Omental fat pad (tissue), 4 donors: ENCODE results near the gene TFRC. TPM values are rescaled to one million over a fixed set of nuclear protein-coding genes. Genes with fewer than 3 reads are reported as not detected.
"Not testable (repeated sequence)": the region's sequence is repeated elsewhere in the genome, so short reads cannot be mapped to it uniquely, and the experiment has no call there.

Source experiments
- ATAC-seq: fragments of 150-250 bp; one replicate; pipeline ENCODE4 v1.9.1; 2016; ENCODE audit warnings: mild to moderate bottlenecking, moderate library complexity; ENCODE audit not compliant: low FRiP score
- DNase-seq: peaks from one replicate; pipeline ENCODE4 v3.0.0-alpha.2; 2019; ENCODE audit warnings: low spot score
- CTCF ChIP-seq, 3 donors: fragments of 450-650 bp; IDR thresholded peaks; one replicate each; pipeline ENCODE4 v1.5.1; 2016 to 2017; ENCODE audit warnings: antibody characterized with exemption in 3 of 3, mild to moderate bottlenecking in 3 of 3, moderate library complexity in 2 of 3
- small RNA-seq: library from RNA; depleted of rRNA; stranded (forward); fragments of <200 nt; gene quantifications from one replicate; pipeline ENCODE3, GENCODE V24; 2016
- total RNA-seq, 4 donors: library from RNA; depleted of rRNA; stranded (reverse); fragments of >200 nt; gene quantifications; one replicate each; pipeline ENCODE4 v1.1.0, GENCODE V29; 2016

TFRC gene
- total RNA-seq, 4 donors from 2014 or later, result 144 to 333 (median 242) TPM

- no peak for ATAC-seq
- DNase-seq, result no peak
- no peak for TF ChIP-seq CTCF (IDR thresholded peaks at IDR 0.05)
Observed at GRCh38 chr3:196008387-196008786, 73.5 kb downstream of the TFRC start.

- TF ChIP-seq CTCF (IDR thresholded peaks at IDR 0.05), result no peak
- DNase-seq (no peak), ATAC-seq (no peak)
Observed at GRCh38 chr3:196007744-196008335, 74.0 kb downstream of the TFRC start.

- DNase-seq, ATAC-seq: not testable (repeated sequence)
Observed at GRCh38 chr3:196005338-196005737, 76.6 kb downstream of the TFRC start.

GRCh38 chr3:196004359-196005052 is 77.4 kb downstream of the TFRC start:
- not testable (repeated sequence) for ATAC-seq, DNase-seq

GRCh38 chr3:196003611-196004010 is 78.3 kb downstream of the TFRC start:
- no peak for TF ChIP-seq CTCF (IDR thresholded peaks at IDR 0.05)
- DNase-seq, result no peak
- no peak for ATAC-seq

GRCh38 chr3:196002721-196003120 is 79.2 kb downstream of the TFRC start:
- ATAC-seq, DNase-seq: not testable (repeated sequence)

GRCh38 chr3:196001240-196001639 is 80.7 kb downstream of the TFRC start:
- DNase-seq, ATAC-seq: not testable (repeated sequence)

GRCh38 chr3:196000360-196000950 is 81.4 kb downstream of the TFRC start:
- not testable (repeated sequence) for DNase-seq, ATAC-seq

- no peak for TF ChIP-seq CTCF (IDR thresholded peaks at IDR 0.05)
- DNase-seq (no peak), ATAC-seq (no peak)
Observed at GRCh38 chr3:195999896-196000295, 82.0 kb downstream of the TFRC start.

Small RNA genes lying within 50 kb of the gene (small RNA-seq; reads per million reads assigned to genes)
- not detected for gene RNU7-18P

Other genes starting within 250 kb of the TFRC start
- gene TNK2, start 173.5 kb downstream of the TFRC start, total RNA-seq, result 10 to 100 TPM; 12.6 to 26.6 (median 15.6) TPM
- not detected for gene ZDHHC19, start 129.3 kb upstream of the TFRC start, total RNA-seq
- gene SLC51A, start 134.4 kb upstream of the TFRC start, total RNA-seq, result under 1 TPM in 1 of 4 donors, not detected in 3; 0.65 TPM
- gene PCYT1A, start 205.6 kb upstream of the TFRC start, total RNA-seq, result 100 to 1,000 TPM in 1 of 4 donors, 10 to 100 TPM in 3; 68.1 to 120 (median 90.9) TPM
- gene DYNLT2B, start 236.2 kb upstream of the TFRC start, total RNA-seq, result 1 to 10 TPM in 3 of 4 donors, not detected in 1; 3.8 to 6.6 (median 4.6) TPM